H9 (cell line): ENCODE results near the gene PWWP2B. TPM values are rescaled to one million over a fixed set of nuclear protein-coding genes. Genes with fewer than 3 reads are reported as not detected.

ENCODE experiments used
- DNase-seq: peaks from one replicate; pipeline ENCODE4 v3.0.0-alpha.2; 2017
- H2AFZ ChIP-seq: one replicate; pipeline ENCODE4 v1.6.1; 2013; ENCODE audit warnings: mild to moderate bottlenecking, low read length, control low read depth, moderate library complexity
- H2AK5ac ChIP-seq: 2 replicates; pipeline ENCODE4 v1.6.1; 2013; ENCODE audit warnings: low read length, control low read depth, mixed read lengths; ENCODE audit not compliant: insufficient read length
- H2BK120ac ChIP-seq: one replicate; pipeline ENCODE4 v1.6.1; 2013; ENCODE audit warnings: low read depth, mild to moderate bottlenecking, low read length, control low read depth, inconsistent platforms; ENCODE audit not compliant: poor library complexity, severe bottlenecking
- H2BK12ac ChIP-seq: 2 replicates; pipeline ENCODE4 v1.6.1; 2013; ENCODE audit warnings: low read length, control low read depth, mixed read lengths, low read depth; ENCODE audit not compliant: insufficient read length
- H2BK15ac ChIP-seq: 2 replicates; pipeline ENCODE4 v1.6.1; 2013; ENCODE audit warnings: low read depth, low read length, control low read depth
- H2BK20ac ChIP-seq: one replicate; pipeline ENCODE4 v1.6.1; 2013; ENCODE audit warnings: low read depth, mild to moderate bottlenecking, low read length, control low read depth, inconsistent platforms; ENCODE audit not compliant: poor library complexity, severe bottlenecking
- H2BK5ac ChIP-seq: 2 replicates; pipeline ENCODE4 v1.6.1; 2013; ENCODE audit warnings: low read length, control low read depth, mixed read lengths; ENCODE audit not compliant: insufficient read length
- H3K14ac ChIP-seq: 2 replicates; pipeline ENCODE4 v1.6.1; 2013; ENCODE audit warnings: low read length, control low read depth; ENCODE audit not compliant: insufficient read depth
- H3K18ac ChIP-seq: 2 replicates; pipeline ENCODE4 v1.6.1; 2013; ENCODE audit warnings: low read depth, mild to moderate bottlenecking, mixed read lengths, low read length, control low read depth; ENCODE audit not compliant: insufficient read length
- H3K23ac ChIP-seq: 2 replicates; pipeline ENCODE4 v1.6.1; 2013; ENCODE audit warnings: low read length, control low read depth, mixed read lengths, low read depth; ENCODE audit not compliant: insufficient read length
- H3K23me2 ChIP-seq: 2 replicates; pipeline ENCODE4 v1.6.1; 2013; ENCODE audit warnings: low read depth, mild to moderate bottlenecking, mixed read lengths, low read length, control low read depth; ENCODE audit not compliant: insufficient read length, poor library complexity, severe bottlenecking
- H3K27ac ChIP-seq: 2 replicates; pipeline ENCODE4 v1.5.1; 2013; ENCODE audit warnings: low read length, control low read depth, mixed read lengths, low read depth; ENCODE audit not compliant: insufficient read length
- H3K27me3 ChIP-seq: 2 replicates; pipeline ENCODE4 v1.6.1; 2013; ENCODE audit warnings: low read length, control low read depth, inconsistent platforms; ENCODE audit not compliant: insufficient read depth
- H3K4ac ChIP-seq: 2 replicates; pipeline ENCODE4 v1.6.1; 2013; ENCODE audit warnings: low read depth, mild to moderate bottlenecking, control low read depth, inconsistent platforms, low read length, moderate library complexity
- H3K4me1 ChIP-seq: 2 replicates; pipeline ENCODE4 v1.6.1; 2013; ENCODE audit warnings: low read length, control low read depth, inconsistent platforms; ENCODE audit not compliant: insufficient read depth
- H3K4me2 ChIP-seq: 2 replicates; pipeline ENCODE4 v1.6.1; 2013; ENCODE audit warnings: low read length, control low read depth, mixed read lengths; ENCODE audit not compliant: insufficient read length, insufficient read depth
- H3K56ac ChIP-seq: 2 replicates; pipeline ENCODE4 v1.6.1; 2013; ENCODE audit warnings: low read depth, mild to moderate bottlenecking, mixed read lengths, low read length, control low read depth; ENCODE audit not compliant: insufficient read length
- H3K79me1 ChIP-seq: 2 replicates; pipeline ENCODE4 v1.6.1; 2013; ENCODE audit warnings: low read depth, mild to moderate bottlenecking, moderate library complexity, low read length, control low read depth, inconsistent platforms; ENCODE audit not compliant: insufficient read depth, poor library complexity, severe bottlenecking
- H3K79me2 ChIP-seq: 2 replicates; pipeline ENCODE4 v1.6.1; 2013; ENCODE audit warnings: low read length, control low read depth, inconsistent platforms; ENCODE audit not compliant: insufficient read depth
- H3K9ac ChIP-seq: 2 replicates; pipeline ENCODE4 v1.6.1; 2013; ENCODE audit warnings: low read length, control low read depth, mixed read lengths; ENCODE audit not compliant: insufficient read length; ENCODE audit errors: extremely low read depth
- H3K9me3 ChIP-seq: one replicate; pipeline ENCODE4 v1.6.1; 2013; ENCODE audit warnings: low read depth, low read length, inconsistent platforms; ENCODE audit not compliant: control insufficient read depth
- H3T11ph ChIP-seq: one replicate; pipeline ENCODE4 v1.6.1; 2013; ENCODE audit warnings: mild to moderate bottlenecking, low read length, control low read depth, inconsistent platforms
- H4K20me1 ChIP-seq: one replicate; pipeline ENCODE4 v1.6.1; 2013; ENCODE audit not compliant: control insufficient read depth, insufficient read length, insufficient read depth
- H4K5ac ChIP-seq: 2 replicates; pipeline ENCODE4 v1.6.1; 2013; ENCODE audit warnings: low read depth, mild to moderate bottlenecking, mixed read lengths, low read length, control low read depth; ENCODE audit not compliant: insufficient read length
- H4K8ac ChIP-seq: replicated peaks from 2 replicates; pipeline ENCODE4 v1.6.1; 2013; ENCODE audit warnings: low read length, control low read depth, mixed read lengths, low read depth; ENCODE audit not compliant: insufficient read length
- H4K91ac ChIP-seq: 2 replicates; pipeline ENCODE4 v1.6.1; 2013; ENCODE audit warnings: low read depth, mild to moderate bottlenecking, moderate library complexity, mixed read lengths, low read length, control low read depth; ENCODE audit not compliant: insufficient read length
- H3K27ac Mint-ChIP-seq, 3 experiments: 2 replicates in 2 of 3; 3 replicates in 1 of 3; pipeline ENCODE4 v1.8.0; 2020 to 2021; ENCODE audit warnings: mixed read lengths in 3 of 3, mild to moderate bottlenecking in 1 of 3, moderate library complexity in 1 of 3
- H3K27me3 Mint-ChIP-seq: 2 replicates; pipeline ENCODE4 v1.8.0; 2021; ENCODE audit warnings: low read depth, mild to moderate bottlenecking, moderate library complexity, mixed read lengths
- H3K36me3 Mint-ChIP-seq, 3 experiments: 2 replicates in 2 of 3; 3 replicates in 1 of 3; pipeline ENCODE4 v1.8.0; 2020 to 2021; ENCODE audit warnings: low read depth in 3 of 3, mixed read lengths in 3 of 3; ENCODE audit not compliant: insufficient read depth in 1 of 3
- H3K4me1 Mint-ChIP-seq, 2 experiments: 2 replicates each; pipeline ENCODE4 v1.8.0; 2020; ENCODE audit warnings: mixed read lengths in 2 of 2
- H3K4me3 Mint-ChIP-seq, 2 experiments: 2 replicates in 1 of 2; 3 replicates in 1 of 2; pipeline ENCODE4 v1.8.0; 2020 to 2021; ENCODE audit warnings: mild to moderate bottlenecking in 2 of 2, mixed read lengths in 2 of 2, moderate library complexity in 1 of 2
- H3K9me3 Mint-ChIP-seq, 2 experiments: 2 replicates in 1 of 2; 3 replicates in 1 of 2; pipeline ENCODE4 v1.8.0; 2020; ENCODE audit warnings: mild to moderate bottlenecking in 2 of 2, mixed read lengths in 2 of 2, moderate library complexity in 1 of 2
- WGBS: extraction: QIAGEN DNeasy Blood & Tissue Kit; methylation state at CpG from one replicate; pipeline ENCODE4 v1.1.7; 2013; ENCODE audit warnings: missing lambda C conversion rate, low lambda C conversion rate, mixed read lengths; ENCODE audit not compliant: insufficient read length; ENCODE audit errors: extremely low coverage; 5-methylcytosine and 5-hydroxymethylcytosine counted together
- total RNA-seq: library from RNA; stranded (reverse); gene quantifications from 2 replicates; pipeline ENCODE4 v1.2.1, GENCODE V29; 2021
- TF ChIP-seq, protein P1 (sequence below): fragments of 200-600 bp; sonication (generic); conservative IDR thresholded peaks from 3 replicates; pipeline ENCODE4 v1.8.0; 2021; ENCODE audit warnings: antibody characterized with exemption, mild to moderate bottlenecking

Gene PWWP2B
- total RNA-seq, 1 experiment from 2014 or later, result 10.0 TPM

DNA sequence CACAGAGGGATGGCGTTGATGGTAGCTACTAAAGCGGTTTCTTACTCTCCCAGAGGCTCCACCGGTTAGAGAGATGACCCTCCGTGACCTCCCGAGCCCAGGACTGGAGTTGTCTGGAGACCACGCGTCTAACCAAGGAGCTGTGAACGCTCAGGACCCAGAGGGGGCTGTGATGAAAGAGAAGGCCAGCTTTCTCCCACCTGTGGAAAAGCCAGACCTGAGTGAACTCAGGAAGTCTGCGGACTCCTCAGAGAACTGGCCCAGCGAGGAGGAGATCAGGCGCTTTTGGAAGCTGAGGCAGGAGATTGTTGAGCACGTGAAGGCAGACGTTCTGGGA is 49.1 kb upstream of the PWWP2B start:
- H3K4me1 ChIP-seq, result no peaks in the 10 kb centered on the region
- no peaks in the 10 kb centered on the region for H3K79me2 ChIP-seq
- H3K4ac ChIP-seq, result no peak overlapping the region
- peaks cover 5% of the 10 kb centered on the region for H3K27me3 Mint-ChIP-seq
- H3K56ac ChIP-seq, result no peak overlapping the region
- no peak overlapping the region for H2BK5ac ChIP-seq
- H3K18ac ChIP-seq, result no peak overlapping the region
- H3K79me1 ChIP-seq, result no peaks in the 10 kb centered on the region
- H3K27ac Mint-ChIP-seq, result peak overlapping the region in 2 of 3 experiments; percentile 5 to 21; a peak in 2 of 7 replicates
- H3T11ph ChIP-seq, result no peak overlapping the region
- H4K8ac ChIP-seq, result no peak overlapping the region
- no peak overlapping the region for H2BK15ac ChIP-seq
- no peak overlapping the region for H2AK5ac ChIP-seq
- no peaks in the 10 kb centered on the region for H3K23me2 ChIP-seq
- no peak overlapping the region for H3K4me3 Mint-ChIP-seq
- no peak overlapping the region for H2BK20ac ChIP-seq
- no peaks in the 10 kb centered on the region for H3K27me3 ChIP-seq
- no peaks in the 10 kb centered on the region for H3K36me3 Mint-ChIP-seq
- H4K91ac ChIP-seq, result no peak overlapping the region
- H3K9ac ChIP-seq, result no peak overlapping the region
- TF ChIP-seq, protein P1, sequence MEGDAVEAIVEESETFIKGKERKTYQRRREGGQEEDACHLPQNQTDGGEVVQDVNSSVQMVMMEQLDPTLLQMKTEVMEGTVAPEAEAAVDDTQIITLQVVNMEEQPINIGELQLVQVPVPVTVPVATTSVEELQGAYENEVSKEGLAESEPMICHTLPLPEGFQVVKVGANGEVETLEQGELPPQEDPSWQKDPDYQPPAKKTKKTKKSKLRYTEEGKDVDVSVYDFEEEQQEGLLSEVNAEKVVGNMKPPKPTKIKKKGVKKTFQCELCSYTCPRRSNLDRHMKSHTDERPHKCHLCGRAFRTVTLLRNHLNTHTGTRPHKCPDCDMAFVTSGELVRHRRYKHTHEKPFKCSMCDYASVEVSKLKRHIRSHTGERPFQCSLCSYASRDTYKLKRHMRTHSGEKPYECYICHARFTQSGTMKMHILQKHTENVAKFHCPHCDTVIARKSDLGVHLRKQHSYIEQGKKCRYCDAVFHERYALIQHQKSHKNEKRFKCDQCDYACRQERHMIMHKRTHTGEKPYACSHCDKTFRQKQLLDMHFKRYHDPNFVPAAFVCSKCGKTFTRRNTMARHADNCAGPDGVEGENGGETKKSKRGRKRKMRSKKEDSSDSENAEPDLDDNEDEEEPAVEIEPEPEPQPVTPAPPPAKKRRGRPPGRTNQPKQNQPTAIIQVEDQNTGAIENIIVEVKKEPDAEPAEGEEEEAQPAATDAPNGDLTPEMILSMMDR, result no peak
- H3K4me2 ChIP-seq, result no peak overlapping the region
- no peak overlapping the region for H3K27ac ChIP-seq
- H3K9me3 Mint-ChIP-seq, result no peaks in the 10 kb centered on the region
- no peak overlapping the region for H2BK120ac ChIP-seq
- no peak for DNase-seq
- H4K20me1 ChIP-seq, result no peaks in the 10 kb centered on the region
- H2BK12ac ChIP-seq, result no peak overlapping the region
- peaks cover 6 to 11% of the 10 kb centered on the region in 2 experiments; a peak in 3 of 4 replicates for H3K4me1 Mint-ChIP-seq
- no peak overlapping the region for H3K14ac ChIP-seq
- no peaks in the 10 kb centered on the region for H3K9me3 ChIP-seq
- H3K23ac ChIP-seq, result no peak overlapping the region
- no peak overlapping the region for H2AFZ ChIP-seq
- no CpG with 5 or more reads among the region's 13 CpGs for WGBS
- no peak overlapping the region for H4K5ac ChIP-seq
